WTC11 (cell line): ENCODE results near the gene XIST. TPM values are rescaled to one million over a fixed set of nuclear protein-coding genes. Genes with fewer than 3 reads are reported as not detected.

ENCODE experiments used
- ATAC-seq: fragments of 200-7000 bp; cut with Tn5 transposase; 2 replicates; pipeline ENCODE4 v1.10.0; 2021; ENCODE audit warnings: mild to moderate bottlenecking, moderate library complexity
- CTCF ChIA-PET: fragments of 300-600 bp; sonication (Branson Sonifier 250); formaldehyde crosslinking; loops from one replicate; lab custom pipeline; 2021; ENCODE audit warnings: antibody characterized with exemption; lab: Charles Lee
- POLR2A ChIA-PET: fragments of 350-600 bp; sonication (Branson Sonifier 250); formaldehyde crosslinking; loops from one replicate; lab custom pipeline; 2021; ENCODE audit warnings: antibody characterized with exemption; lab: Charles Lee
- DNase-seq: peaks from one replicate; pipeline ENCODE4 v3.0.0; 2021; ENCODE audit warnings: low spot score
- H3K27ac Mint-ChIP-seq: 2 replicates; pipeline ENCODE4 v1.8.0; 2021; ENCODE audit warnings: mixed read lengths
- H3K27me3 Mint-ChIP-seq: 2 replicates; pipeline ENCODE4 v1.8.0; 2021; ENCODE audit warnings: low read depth, mild to moderate bottlenecking, moderate library complexity, mixed read lengths
- H3K36me3 Mint-ChIP-seq: 2 replicates; pipeline ENCODE4 v1.8.0; 2021; ENCODE audit warnings: mixed read lengths
- H3K4me1 Mint-ChIP-seq: 2 replicates; pipeline ENCODE4 v1.8.0; 2022; ENCODE audit warnings: mixed read lengths
- H3K4me3 Mint-ChIP-seq: 2 replicates; pipeline ENCODE4 v1.8.0; 2021; ENCODE audit warnings: mild to moderate bottlenecking, moderate library complexity, mixed read lengths
- H3K9me3 Mint-ChIP-seq: 2 replicates; pipeline ENCODE4 v1.8.0; 2021; ENCODE audit warnings: mixed read lengths
- ATF2 ChIP-seq: sonication (generic); formaldehyde crosslinking; IDR thresholded peaks from 2 replicates; pipeline ENCODE4 v1.8.1; 2022; ENCODE audit warnings: low read depth, missing genetic modification reagents, borderline replicate concordance
- ATF6 ChIP-seq: sonication (generic); formaldehyde crosslinking; IDR thresholded peaks from 2 replicates; pipeline ENCODE4 v1.8.1; 2023; ENCODE audit warnings: mild to moderate bottlenecking, missing genetic modification reagents
- CTCF ChIP-seq: fragments of 200-600 bp; IDR thresholded peaks from 2 replicates; pipeline ENCODE4 v1.8.0; 2022; ENCODE audit warnings: antibody characterized with exemption
- E2F4 ChIP-seq: sonication (generic); formaldehyde crosslinking; IDR thresholded peaks from 2 replicates; pipeline ENCODE4 v1.8.1; 2022; ENCODE audit warnings: low read depth, mild to moderate bottlenecking, moderate library complexity, missing genetic modification reagents, borderline replicate concordance
- ELF4 ChIP-seq: sonication (generic); formaldehyde crosslinking; IDR thresholded peaks from 2 replicates; pipeline ENCODE4 v1.8.1; 2022; ENCODE audit warnings: low read depth, mild to moderate bottlenecking, moderate library complexity, missing genetic modification reagents
- EMX1 ChIP-seq: fragments of 250-450 bp; sonication (Bioruptor Pico); IDR thresholded peaks from 2 replicates; pipeline ENCODE4 v1.8.0; 2021; ENCODE audit warnings: mild to moderate bottlenecking
- ESRRA ChIP-seq: sonication (generic); formaldehyde crosslinking; IDR thresholded peaks from 2 replicates; pipeline ENCODE4 v1.8.1; 2022; ENCODE audit warnings: mild to moderate bottlenecking, missing genetic modification reagents, borderline replicate concordance
- FOXK1 ChIP-seq: sonication (generic); formaldehyde crosslinking; IDR thresholded peaks from 2 replicates; pipeline ENCODE4 v1.8.0; 2022; ENCODE audit warnings: mild to moderate bottlenecking, moderate library complexity, missing genetic modification reagents
- FOXP1 ChIP-seq: sonication (generic); formaldehyde crosslinking; IDR thresholded peaks from 2 replicates; pipeline ENCODE4 v1.8.0; 2022; ENCODE audit warnings: missing genetic modification reagents, mild to moderate bottlenecking, moderate library complexity, borderline replicate concordance
- GTF2I ChIP-seq: fragments of 250-450 bp; sonication (Bioruptor Pico); conservative IDR thresholded peaks from 2 replicates; pipeline ENCODE4 v1.4.0; 2021; ENCODE audit warnings: mild to moderate bottlenecking
- HMGXB4 ChIP-seq: sonication (generic); formaldehyde crosslinking; IDR thresholded peaks from 2 replicates; pipeline ENCODE4 v1.8.1; 2023; ENCODE audit warnings: mild to moderate bottlenecking, moderate library complexity, missing genetic modification reagents
- MLX ChIP-seq: sonication (generic); formaldehyde crosslinking; IDR thresholded peaks from 2 replicates; pipeline ENCODE4 v1.8.1; 2023; ENCODE audit warnings: mild to moderate bottlenecking, missing genetic modification reagents, moderate library complexity
- NR1H2 ChIP-seq: sonication (generic); formaldehyde crosslinking; IDR thresholded peaks from 2 replicates; pipeline ENCODE4 v1.9.0; 2021; ENCODE audit warnings: mild to moderate bottlenecking, moderate library complexity, missing genetic modification reagents
- NR2C2 ChIP-seq: sonication (generic); formaldehyde crosslinking; IDR thresholded peaks from 2 replicates; pipeline ENCODE4 v1.8.0; 2022; ENCODE audit warnings: mild to moderate bottlenecking, missing genetic modification reagents
- SOX15 ChIP-seq: fragments of 250-450 bp; sonication (Bioruptor Pico); IDR thresholded peaks from 2 replicates; pipeline ENCODE4 v1.9.0; 2021; ENCODE audit warnings: mild to moderate bottlenecking
- SP1 ChIP-seq: sonication (generic); formaldehyde crosslinking; conservative IDR thresholded peaks from 2 replicates; pipeline ENCODE4 v1.8.1; 2022; ENCODE audit warnings: missing genetic modification reagents
- TEAD4 ChIP-seq: sonication (generic); formaldehyde crosslinking; IDR thresholded peaks from 2 replicates; pipeline ENCODE4 v1.8.0; 2022; ENCODE audit warnings: mild to moderate bottlenecking, missing genetic modification reagents
- TP53 ChIP-seq: sonication (generic); formaldehyde crosslinking; IDR thresholded peaks from 2 replicates; pipeline ENCODE4 v1.8.1; 2023; ENCODE audit warnings: mild to moderate bottlenecking, missing genetic modification reagents
- ZNF281 ChIP-seq: sonication (generic); formaldehyde crosslinking; IDR thresholded peaks from 2 replicates; pipeline ENCODE4 v1.8.0; 2023; ENCODE audit warnings: mild to moderate bottlenecking, missing genetic modification reagents
- ZNF423 ChIP-seq: fragments of 250-450 bp; sonication (Bioruptor Pico); IDR thresholded peaks from 2 replicates; pipeline ENCODE4 v2.1.2; 2022; ENCODE audit warnings: mild to moderate bottlenecking, moderate library complexity
- ZSCAN18 ChIP-seq: fragments of 250-450 bp; sonication (Bioruptor Pico); IDR thresholded peaks from 2 replicates; pipeline ENCODE4 v2.1.2; 2022; ENCODE audit warnings: mild to moderate bottlenecking, moderate library complexity
- total RNA-seq: library from RNA; stranded (reverse); gene quantifications from 3 replicates; pipeline ENCODE4 v1.2.3, GENCODE V29; 2021

XIST gene
- total RNA-seq, 1 experiment from 2014 or later = 0.77 TPM

GRCh38 chrX:73827406-73827805 is 25.1 kb downstream of the XIST start:
- no peak overlapping the region for H3K27ac Mint-ChIP-seq
- H3K4me1 Mint-ChIP-seq = no peaks in the 10 kb centered on the region; the same call in 1 of the 2 replicates
- no peak overlapping the region for H3K4me3 Mint-ChIP-seq
- ChIA-PET CTCF (no interaction called here), POLR2A (no interaction called here)
- no peaks in the 10 kb centered on the region for H3K36me3 Mint-ChIP-seq
- H3K9me3 Mint-ChIP-seq = no peaks in the 10 kb centered on the region
- DNase-seq (no peak), ATAC-seq (no peak)
- 0 out of 2 replicates have a peak, but pooled peaks cover 3% of the 10 kb centered on the region for H3K27me3 Mint-ChIP-seq
- TF ChIP-seq ZSCAN18 (CRISPR knock-in tag) (no peak), SP1 (CRISPR knock-in tag) (no peak), ESRRA (no peak), CTCF (no peak), HMGXB4 (no peak), ATF2 (CRISPR knock-in tag) (no peak), E2F4 (CRISPR knock-in tag) (no peak), ZNF423 (no peak), SOX15 (CRISPR knock-in tag) (no peak), FOXP1 (CRISPR knock-in tag) (no peak), NR1H2 (CRISPR knock-in tag) (no peak)

- H3K4me3 Mint-ChIP-seq = no peak overlapping the region
- ChIA-PET POLR2A (no interaction called here), CTCF (no interaction called here)
- no peak overlapping the region for H3K27ac Mint-ChIP-seq
- H3K9me3 Mint-ChIP-seq = no peaks in the 10 kb centered on the region
- DNase-seq (no peak), ATAC-seq (no peak)
- TF ChIP-seq ELF4 (CRISPR knock-in tag) (no peak), ATF6 (no peak), ATF2 (CRISPR knock-in tag) (no peak), TEAD4 (CRISPR knock-in tag) (no peak), TP53 (CRISPR knock-in tag) (no peak), GTF2I (no peak), EMX1 (CRISPR knock-in tag) (no peak), NR2C2 (CRISPR knock-in tag) (no peak), MLX (CRISPR knock-in tag) (no peak), FOXP1 (CRISPR knock-in tag) (no peak), ZNF281 (CRISPR knock-in tag) (no peak), FOXK1 (no peak)
- H3K4me1 Mint-ChIP-seq = peaks cover under 1% of the 10 kb centered on the region
- H3K27me3 Mint-ChIP-seq = 0 out of 2 replicates have a peak, but pooled peaks cover 3% of the 10 kb centered on the region
- no peaks in the 10 kb centered on the region for H3K36me3 Mint-ChIP-seq
These were observed 25.5 kb downstream of the XIST start for GRCh38 chrX:73826996-73827395.
